GM21737 (cell line): ENCODE data around the gene RGMA.
"Not testable (repeated sequence)": the region's sequence is repeated elsewhere in the genome, so short reads cannot be mapped to it uniquely, and the experiment has no call there.

ENCODE experiments used
- ATAC-seq: cut with Tn5 transposase; IDR thresholded peaks from one replicate; pipeline ENCODE4 v1.9.1; 2021; ENCODE audit warnings: mild to moderate bottlenecking, moderate library complexity; ENCODE audit not compliant: unreplicated experiment

Gene RGMA

GRCh38 chr15:93049914-93050578 lies 39.0 kb downstream of the RGMA start:
- ATAC-seq = no peak

GRCh38 chr15:93049233-93049632 lies 39.8 kb downstream of the RGMA start:
- no peak for ATAC-seq

- ATAC-seq = no peak
Observed at GRCh38 chr15:93048759-93049161, 40.3 kb downstream of the RGMA start.

GRCh38 chr15:93048426-93048721 lies 40.6 kb downstream of the RGMA start:
- ATAC-seq = no peak

GRCh38 chr15:93047621-93048425 lies 41.2 kb downstream of the RGMA start:
- ATAC-seq = no peak

GRCh38 chr15:93046721-93047120 lies 42.3 kb downstream of the RGMA start:
- no peak for ATAC-seq

GRCh38 chr15:93046120-93046519 lies 42.9 kb downstream of the RGMA start:
- ATAC-seq = no peak

- ATAC-seq = no peak
Observed at GRCh38 chr15:93045191-93045785, 43.7 kb downstream of the RGMA start.

GRCh38 chr15:93044301-93045190 lies 44.5 kb downstream of the RGMA start:
- ATAC-seq = no peak

GRCh38 chr15:93043621-93044300 lies 45.2 kb downstream of the RGMA start:
- no peak for ATAC-seq

GRCh38 chr15:93042691-93043378 lies 46.2 kb downstream of the RGMA start:
- ATAC-seq = no peak

- no peak for ATAC-seq
Observed at GRCh38 chr15:93042211-93042610, 46.8 kb downstream of the RGMA start.

GRCh38 chr15:93041159-93041547 lies 47.9 kb downstream of the RGMA start:
- ATAC-seq = no peak

- no peak for ATAC-seq
Observed at GRCh38 chr15:93040288-93041158, 48.5 kb downstream of the RGMA start.

GRCh38 chr15:93039562-93040287 lies 49.3 kb downstream of the RGMA start:
- ATAC-seq = not testable (repeated sequence)

- ATAC-seq = no peak
Observed at GRCh38 chr15:93037820-93038705, 50.9 kb downstream of the RGMA start.
